ENCODE results near the gene HOXC11. TPM values are rescaled to one million over a fixed set of nuclear protein-coding genes. Genes with fewer than 3 reads are reported as not detected.
A peak's percentile ranks its signal among the peaks of the same experiment; 100 is the strongest.

HOXC11 gene
- total and polyA plus RNA-seq, 2 experiments from 2014 or later, result not detected

DNA sequence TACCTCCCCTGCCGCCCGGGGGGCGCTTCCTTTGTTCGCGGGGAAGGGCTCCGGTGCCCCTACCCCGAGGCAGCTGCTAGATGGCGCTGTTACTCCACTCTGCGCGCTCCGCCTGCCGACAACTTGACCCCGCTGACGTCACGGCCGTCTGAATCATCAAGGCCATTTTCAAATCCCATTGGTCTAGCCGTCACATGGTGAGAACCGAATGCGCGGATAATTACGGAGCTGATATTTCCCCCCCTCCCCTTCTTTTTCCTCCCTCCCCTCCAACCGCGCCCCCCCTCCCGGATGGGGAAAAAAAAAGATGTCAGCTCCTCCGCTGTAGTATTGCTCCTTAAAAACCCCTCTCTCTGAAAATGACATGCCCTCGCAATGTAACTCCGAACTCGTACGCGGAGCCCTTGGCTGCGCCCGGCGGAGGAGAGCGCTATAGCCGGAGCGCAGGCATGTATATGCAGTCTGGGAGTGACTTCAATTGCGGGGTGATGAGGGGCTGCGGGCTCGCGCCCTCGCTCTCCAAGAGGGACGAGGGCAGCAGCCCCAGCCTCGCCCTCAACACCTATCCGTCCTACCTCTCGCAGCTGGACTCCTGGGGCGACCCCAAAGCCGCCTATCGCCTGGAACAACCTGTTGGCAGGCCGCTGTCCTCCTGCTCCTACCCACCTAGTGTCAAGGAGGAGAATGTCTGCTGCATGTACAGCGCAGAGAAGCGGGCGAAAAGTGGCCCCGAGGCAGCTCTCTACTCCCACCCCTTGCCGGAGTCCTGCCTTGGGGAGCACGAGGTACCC, 12.2 kb downstream of the HOXC11 start, which contains the start of gene HOXC10:
Gene HOXC10 (plus strand): TSS at position 246 of the 791 bp plus-strand sequence. CDS start 114 bp downstream, at position 360.
- H4K20me1 ChIP-seq (replicated peaks; ENCODE audit: insufficient read depth), result peaks cover 46% of the 10 kb centered on the region
- Mint-ChIP-seq H3K27me3 (ENCODE audit: insufficient read depth, low read depth, poor library complexity) (peaks cover 100% of the 10 kb centered on the region), H3K4me1 (peaks cover 27% of the 10 kb centered on the region), H3K9me3 (peaks cover 5% of the 10 kb centered on the region; the same call in 1 of the 3 replicates), H3K27ac (no peak within 1 kb of the TSS), H3K36me3 (ENCODE audit: low read depth) (no peaks in the 10 kb centered on the region; the same call in 2 of the 3 replicates), H3K4me3 (peak within 1 kb of the TSS; percentile 43)
- no peak within 1 kb of the TSS for H3K27ac ChIP-seq (ENCODE audit: low read depth)
- no peaks in the 10 kb centered on the region for H3K79me2 ChIP-seq (replicated peaks; ENCODE audit: insufficient read depth)
- H3K4me2 ChIP-seq, result peak within 1 kb of the TSS; percentile 74
- H3F3A ChIP-seq (replicated peaks; ENCODE audit: low read depth), result peaks cover 51% of the 10 kb centered on the region
- TF ChIP-seq, protein P1, sequence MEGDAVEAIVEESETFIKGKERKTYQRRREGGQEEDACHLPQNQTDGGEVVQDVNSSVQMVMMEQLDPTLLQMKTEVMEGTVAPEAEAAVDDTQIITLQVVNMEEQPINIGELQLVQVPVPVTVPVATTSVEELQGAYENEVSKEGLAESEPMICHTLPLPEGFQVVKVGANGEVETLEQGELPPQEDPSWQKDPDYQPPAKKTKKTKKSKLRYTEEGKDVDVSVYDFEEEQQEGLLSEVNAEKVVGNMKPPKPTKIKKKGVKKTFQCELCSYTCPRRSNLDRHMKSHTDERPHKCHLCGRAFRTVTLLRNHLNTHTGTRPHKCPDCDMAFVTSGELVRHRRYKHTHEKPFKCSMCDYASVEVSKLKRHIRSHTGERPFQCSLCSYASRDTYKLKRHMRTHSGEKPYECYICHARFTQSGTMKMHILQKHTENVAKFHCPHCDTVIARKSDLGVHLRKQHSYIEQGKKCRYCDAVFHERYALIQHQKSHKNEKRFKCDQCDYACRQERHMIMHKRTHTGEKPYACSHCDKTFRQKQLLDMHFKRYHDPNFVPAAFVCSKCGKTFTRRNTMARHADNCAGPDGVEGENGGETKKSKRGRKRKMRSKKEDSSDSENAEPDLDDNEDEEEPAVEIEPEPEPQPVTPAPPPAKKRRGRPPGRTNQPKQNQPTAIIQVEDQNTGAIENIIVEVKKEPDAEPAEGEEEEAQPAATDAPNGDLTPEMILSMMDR (conservative IDR thresholded peaks at IDR 0.05; ENCODE audit: low read depth in 2 of 2), result peak; percentile 67 to 88
- TF ChIP-seq JUNB (IDR thresholded peaks at IDR 0.05; ENCODE audit: unreplicated experiment) (no peak), EZH2phosphoT487 (IDR thresholded peaks at IDR 0.05; ENCODE audit: unreplicated experiment) (peak; percentile 19), EZH2 (IDR thresholded peaks at IDR 0.05; ENCODE audit: low read depth, unreplicated experiment) (peak; percentile 89), CREB1 (CRISPR knock-in tag; IDR thresholded peaks at IDR 0.05; ENCODE audit: low read depth) (peak; percentile 97)
- peak; percentile 98 for DNase-seq (ENCODE audit: low spot score)
- ATAC-seq, result peak; percentile 50
- no peaks in the 10 kb centered on the region for H3K36me3 ChIP-seq (ENCODE audit: insufficient read depth)
- peak within 1 kb of the TSS; percentile 81; the same call in 1 of the 2 replicates for H2AFZ ChIP-seq
- peaks cover 50% of the 10 kb centered on the region for H3K4me1 ChIP-seq (ENCODE audit: insufficient read depth)
- H3K9me2 ChIP-seq (ENCODE audit: insufficient read depth), result no peaks in the 10 kb centered on the region
- H3K27me3 ChIP-seq (ENCODE audit: insufficient read depth), result peaks cover 98% of the 10 kb centered on the region
- peak within 1 kb of the TSS; percentile 44; the same call in 1 of the 2 replicates for H3K4me3 ChIP-seq

DNA sequence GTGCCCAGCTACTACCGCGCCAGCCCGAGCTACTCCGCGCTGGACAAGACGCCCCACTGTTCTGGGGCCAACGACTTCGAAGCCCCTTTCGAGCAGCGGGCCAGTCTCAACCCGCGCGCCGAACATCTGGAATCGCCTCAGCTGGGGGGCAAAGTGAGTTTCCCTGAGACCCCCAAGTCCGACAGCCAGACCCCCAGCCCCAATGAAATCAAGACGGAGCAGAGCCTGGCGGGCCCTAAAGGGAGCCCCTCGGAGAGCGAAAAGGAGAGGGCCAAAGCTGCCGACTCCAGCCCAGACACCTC, 12.7 kb downstream of the HOXC11 start:
- H3K4me1 Mint-ChIP-seq, result peaks cover 32% of the 10 kb centered on the region

More for the DNA sequence above, 12.7 kb downstream of the HOXC11 start:
- Mint-ChIP-seq H3K4me3 (peak overlapping the region; percentile 43), H3K27ac (no peak overlapping the region), H3K27me3 (ENCODE audit: insufficient read depth, low read depth, poor library complexity) (peaks cover 100% of the 10 kb centered on the region), H3K9me3 (peaks cover 5% of the 10 kb centered on the region; the same call in 1 of the 3 replicates), H3K36me3 (ENCODE audit: low read depth) (no peaks in the 10 kb centered on the region; the same call in 2 of the 3 replicates)
- Histone ChIP-seq H3F3A (replicated peaks; ENCODE audit: low read depth) (peaks cover 52% of the 10 kb centered on the region), H2AFZ (0 out of 2 replicates have a peak overlapping the region, but pooled peaks have one; percentile 18), H3K4me3 (peak overlapping the region; percentile 44; the same call in 1 of the 2 replicates), H3K4me1 (ENCODE audit: insufficient read depth) (peaks cover 56% of the 10 kb centered on the region), H4K20me1 (replicated peaks; ENCODE audit: insufficient read depth) (peaks cover 44% of the 10 kb centered on the region), H3K27me3 (ENCODE audit: insufficient read depth) (peaks cover 98% of the 10 kb centered on the region), H3K27ac (ENCODE audit: low read depth) (no peak overlapping the region), H3K9me2 (ENCODE audit: insufficient read depth) (no peaks in the 10 kb centered on the region), H3K36me3 (ENCODE audit: insufficient read depth) (no peaks in the 10 kb centered on the region), H3K79me2 (replicated peaks; ENCODE audit: insufficient read depth) (no peaks in the 10 kb centered on the region), H3K4me2 (peak overlapping the region; percentile 74)
- TF ChIP-seq EZH2 (IDR thresholded peaks at IDR 0.05; ENCODE audit: low read depth, unreplicated experiment), result peak; percentile 77
- TF ChIP-seq CREB1 (CRISPR knock-in tag; IDR thresholded peaks at IDR 0.05; ENCODE audit: low read depth), result no peak
- TF ChIP-seq JUNB (IDR thresholded peaks at IDR 0.05; ENCODE audit: unreplicated experiment), result no peak
- TF ChIP-seq, protein P1 (conservative IDR thresholded peaks at IDR 0.05; ENCODE audit: low read depth in 2 of 2), result no peak
- TF ChIP-seq, protein P2, sequence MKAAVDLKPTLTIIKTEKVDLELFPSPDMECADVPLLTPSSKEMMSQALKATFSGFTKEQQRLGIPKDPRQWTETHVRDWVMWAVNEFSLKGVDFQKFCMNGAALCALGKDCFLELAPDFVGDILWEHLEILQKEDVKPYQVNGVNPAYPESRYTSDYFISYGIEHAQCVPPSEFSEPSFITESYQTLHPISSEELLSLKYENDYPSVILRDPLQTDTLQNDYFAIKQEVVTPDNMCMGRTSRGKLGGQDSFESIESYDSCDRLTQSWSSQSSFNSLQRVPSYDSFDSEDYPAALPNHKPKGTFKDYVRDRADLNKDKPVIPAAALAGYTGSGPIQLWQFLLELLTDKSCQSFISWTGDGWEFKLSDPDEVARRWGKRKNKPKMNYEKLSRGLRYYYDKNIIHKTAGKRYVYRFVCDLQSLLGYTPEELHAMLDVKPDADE (IDR thresholded peaks at IDR 0.05), result no peak
- TF ChIP-seq NANOG (IDR thresholded peaks at IDR 0.05; ENCODE audit: borderline replicate concordance), result no peak
- TF ChIP-seq, protein P3, sequence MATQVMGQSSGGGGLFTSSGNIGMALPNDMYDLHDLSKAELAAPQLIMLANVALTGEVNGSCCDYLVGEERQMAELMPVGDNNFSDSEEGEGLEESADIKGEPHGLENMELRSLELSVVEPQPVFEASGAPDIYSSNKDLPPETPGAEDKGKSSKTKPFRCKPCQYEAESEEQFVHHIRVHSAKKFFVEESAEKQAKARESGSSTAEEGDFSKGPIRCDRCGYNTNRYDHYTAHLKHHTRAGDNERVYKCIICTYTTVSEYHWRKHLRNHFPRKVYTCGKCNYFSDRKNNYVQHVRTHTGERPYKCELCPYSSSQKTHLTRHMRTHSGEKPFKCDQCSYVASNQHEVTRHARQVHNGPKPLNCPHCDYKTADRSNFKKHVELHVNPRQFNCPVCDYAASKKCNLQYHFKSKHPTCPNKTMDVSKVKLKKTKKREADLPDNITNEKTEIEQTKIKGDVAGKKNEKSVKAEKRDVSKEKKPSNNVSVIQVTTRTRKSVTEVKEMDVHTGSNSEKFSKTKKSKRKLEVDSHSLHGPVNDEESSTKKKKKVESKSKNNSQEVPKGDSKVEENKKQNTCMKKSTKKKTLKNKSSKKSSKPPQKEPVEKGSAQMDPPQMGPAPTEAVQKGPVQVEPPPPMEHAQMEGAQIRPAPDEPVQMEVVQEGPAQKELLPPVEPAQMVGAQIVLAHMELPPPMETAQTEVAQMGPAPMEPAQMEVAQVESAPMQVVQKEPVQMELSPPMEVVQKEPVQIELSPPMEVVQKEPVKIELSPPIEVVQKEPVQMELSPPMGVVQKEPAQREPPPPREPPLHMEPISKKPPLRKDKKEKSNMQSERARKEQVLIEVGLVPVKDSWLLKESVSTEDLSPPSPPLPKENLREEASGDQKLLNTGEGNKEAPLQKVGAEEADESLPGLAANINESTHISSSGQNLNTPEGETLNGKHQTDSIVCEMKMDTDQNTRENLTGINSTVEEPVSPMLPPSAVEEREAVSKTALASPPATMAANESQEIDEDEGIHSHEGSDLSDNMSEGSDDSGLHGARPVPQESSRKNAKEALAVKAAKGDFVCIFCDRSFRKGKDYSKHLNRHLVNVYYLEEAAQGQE (IDR thresholded peaks at IDR 0.05; ENCODE audit: unreplicated experiment), result no peak
- TF ChIP-seq POLR2AphosphoS5 (IDR thresholded peaks at IDR 0.05; ENCODE audit: low read depth), result no peak
- DNase-seq (ENCODE audit: low spot score) (no peak), ATAC-seq (no peak)

Data from GM23338 (cell line).